Epithelial cell of esophagus (primary cell): ENCODE measurements around the gene A3GALT2.

Experiments used
- DNase-seq: peaks from one replicate; pipeline ENCODE4 v3.0.0; 2010; ENCODE audit warnings: low read depth
- H3K4me3 ChIP-seq: 2 replicates; pipeline ENCODE4 v1.5.1; 2011; ENCODE audit warnings: mild to moderate bottlenecking, low read length, control low read depth
- TF ChIP-seq, protein P1 (sequence below): IDR thresholded peaks from 2 replicates; pipeline ENCODE4 v1.5.1; 2011; ENCODE audit warnings: low read depth, mild to moderate bottlenecking, low read length, control low read depth, inconsistent platforms; ENCODE audit not compliant: insufficient read depth; ENCODE audit errors: missing control alignments

Gene A3GALT2

DNA sequence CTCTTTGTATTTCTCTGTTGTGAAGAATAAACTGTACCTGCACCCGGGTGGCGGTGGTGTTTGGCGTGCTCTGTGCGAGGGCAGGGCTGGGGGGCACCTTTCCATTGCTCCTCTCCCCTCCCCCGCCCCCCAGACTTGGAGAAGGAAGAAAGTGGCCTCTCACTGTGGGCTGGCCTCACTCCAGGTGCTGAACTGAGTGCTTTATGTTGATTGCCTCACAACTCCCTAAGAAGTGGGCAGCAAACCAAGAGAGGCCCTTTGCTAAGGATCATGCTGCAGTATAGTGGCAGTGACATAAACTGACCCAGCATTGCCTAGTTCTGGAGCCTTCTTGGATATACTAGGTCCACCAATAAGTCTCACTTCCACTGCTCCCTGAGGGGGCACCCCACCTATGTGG lies 20.2 kb downstream of the A3GALT2 start:
- TF ChIP-seq, protein P1, sequence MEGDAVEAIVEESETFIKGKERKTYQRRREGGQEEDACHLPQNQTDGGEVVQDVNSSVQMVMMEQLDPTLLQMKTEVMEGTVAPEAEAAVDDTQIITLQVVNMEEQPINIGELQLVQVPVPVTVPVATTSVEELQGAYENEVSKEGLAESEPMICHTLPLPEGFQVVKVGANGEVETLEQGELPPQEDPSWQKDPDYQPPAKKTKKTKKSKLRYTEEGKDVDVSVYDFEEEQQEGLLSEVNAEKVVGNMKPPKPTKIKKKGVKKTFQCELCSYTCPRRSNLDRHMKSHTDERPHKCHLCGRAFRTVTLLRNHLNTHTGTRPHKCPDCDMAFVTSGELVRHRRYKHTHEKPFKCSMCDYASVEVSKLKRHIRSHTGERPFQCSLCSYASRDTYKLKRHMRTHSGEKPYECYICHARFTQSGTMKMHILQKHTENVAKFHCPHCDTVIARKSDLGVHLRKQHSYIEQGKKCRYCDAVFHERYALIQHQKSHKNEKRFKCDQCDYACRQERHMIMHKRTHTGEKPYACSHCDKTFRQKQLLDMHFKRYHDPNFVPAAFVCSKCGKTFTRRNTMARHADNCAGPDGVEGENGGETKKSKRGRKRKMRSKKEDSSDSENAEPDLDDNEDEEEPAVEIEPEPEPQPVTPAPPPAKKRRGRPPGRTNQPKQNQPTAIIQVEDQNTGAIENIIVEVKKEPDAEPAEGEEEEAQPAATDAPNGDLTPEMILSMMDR: no peak
- DNase-seq: no peak
- H3K4me3 ChIP-seq: no peak overlapping the region

GRCh38 chr1:33299461-33300155 lies 21.3 kb downstream of the A3GALT2 start:
- TF ChIP-seq, protein P1: no peak
- no peak overlapping the region for H3K4me3 ChIP-seq
- DNase-seq: no peak

DNA sequence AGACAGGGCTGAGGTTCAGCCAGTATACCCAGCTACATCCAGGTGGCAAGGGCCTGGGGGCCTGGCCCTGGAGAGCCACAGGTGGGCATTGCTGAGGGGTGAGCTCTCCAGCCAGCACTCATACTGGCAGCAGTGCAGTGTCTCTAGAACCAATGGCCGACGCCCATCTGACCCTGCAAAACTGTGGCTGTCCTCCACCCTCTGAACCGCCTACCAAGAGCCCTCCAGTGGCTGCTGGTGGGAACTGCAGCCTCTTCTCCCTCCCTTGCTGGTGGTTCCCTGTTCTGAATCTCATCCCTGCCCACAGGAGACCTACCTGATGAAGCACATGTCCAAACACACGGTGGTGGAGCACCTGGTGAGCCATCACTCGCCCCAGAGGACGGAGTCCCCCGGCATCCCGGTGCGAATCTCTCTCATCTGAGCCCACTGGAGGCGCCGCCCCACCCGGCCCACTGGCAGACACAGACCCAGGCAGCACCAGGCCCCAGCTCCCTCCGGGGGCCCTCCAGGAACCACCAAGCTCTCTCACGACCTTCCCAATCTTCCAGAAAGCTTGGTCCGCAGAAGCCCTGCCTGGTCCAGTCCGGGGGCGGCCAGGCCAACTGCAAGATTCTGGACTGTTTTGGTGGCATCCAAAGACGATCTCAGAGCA lies 22.1 kb downstream of the A3GALT2 start:
- TF ChIP-seq, protein P1: peak; percentile 89
- no peak overlapping the region for H3K4me3 ChIP-seq
- peak; percentile 60 for DNase-seq

DNA sequence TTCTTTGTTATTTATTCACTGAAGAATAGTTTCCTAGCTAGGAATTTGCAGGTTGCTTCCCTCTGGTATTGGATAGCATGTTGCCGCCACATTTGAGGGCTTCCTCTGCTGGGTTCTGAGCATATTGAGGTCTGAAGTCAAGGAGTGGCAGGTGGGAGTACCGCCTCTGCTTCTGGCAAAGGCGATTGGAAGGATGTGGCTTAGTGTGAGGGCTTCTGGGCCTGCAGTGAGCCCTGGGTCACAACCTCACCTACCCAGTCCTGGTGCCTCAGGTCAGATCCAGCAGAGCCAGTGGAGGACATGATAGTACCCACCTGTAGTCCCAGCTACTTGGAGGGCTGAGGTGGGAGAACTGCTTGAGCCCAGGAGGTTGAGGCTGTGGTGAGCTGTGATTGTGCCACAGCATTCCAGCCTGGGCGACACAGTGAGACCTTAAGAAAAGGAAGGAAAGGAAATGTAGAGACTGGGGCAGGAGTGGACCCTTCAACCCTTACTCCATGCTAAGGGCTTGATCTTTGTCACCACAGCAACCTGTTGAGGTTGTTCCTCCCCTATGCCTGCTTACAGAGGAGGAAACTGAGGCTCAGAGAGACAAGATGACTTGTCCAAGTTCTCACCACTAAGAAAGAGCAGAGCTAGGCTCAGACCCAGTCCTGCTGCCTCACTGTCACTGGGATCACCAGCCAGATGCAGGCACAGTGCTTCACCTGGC lies 22.8 kb downstream of the A3GALT2 start:
- no peak for DNase-seq
- TF ChIP-seq, protein P1: no peak
- H3K4me3 ChIP-seq: no peak overlapping the region

DNA sequence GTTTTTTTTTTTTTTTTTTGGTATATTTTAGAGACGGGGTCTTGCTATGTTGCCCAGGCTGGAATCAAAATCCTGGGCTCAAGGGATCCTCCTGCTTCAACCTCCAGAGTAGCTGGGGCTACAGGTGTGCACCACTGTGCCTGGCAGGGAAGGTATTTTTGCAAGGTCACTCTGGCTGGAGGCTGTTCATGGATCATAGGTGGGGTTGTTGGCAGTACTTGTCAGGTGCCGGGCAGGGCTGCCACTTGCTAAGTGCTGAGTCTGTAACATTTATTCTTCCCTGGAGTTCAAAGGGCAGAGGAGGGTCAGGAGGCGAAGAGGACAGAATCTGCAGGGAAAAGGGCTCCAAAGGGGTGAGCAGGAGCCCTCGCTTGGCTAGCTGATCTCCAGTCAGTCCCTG lies 24.1 kb downstream of the A3GALT2 start:
- H3K4me3 ChIP-seq: no peak overlapping the region
- TF ChIP-seq, protein P1: no peak
- no peak for DNase-seq

DNA sequence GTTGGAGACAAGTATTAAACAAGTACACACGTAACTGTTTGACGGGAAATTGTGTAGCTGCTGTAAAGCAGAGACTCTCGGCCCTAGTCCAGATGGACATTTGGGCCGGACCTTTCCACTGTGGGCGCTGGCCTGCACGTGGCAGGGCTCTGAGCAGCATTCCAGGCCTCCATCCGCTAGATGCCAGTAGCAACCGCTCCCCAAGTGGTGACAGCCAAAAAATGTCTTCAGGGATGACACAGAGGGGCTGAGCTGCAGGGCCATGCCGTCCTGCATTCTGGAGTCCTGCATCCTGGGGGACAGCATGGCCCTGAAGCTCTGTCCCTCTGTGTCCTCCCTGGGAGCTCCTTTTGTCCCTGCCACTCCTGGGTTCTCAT lies 24.8 kb downstream of the A3GALT2 start:
- H3K4me3 ChIP-seq: no peak overlapping the region
- TF ChIP-seq, protein P1: no peak

More for the DNA sequence above, 24.8 kb downstream of the A3GALT2 start:
- no peak for DNase-seq
